GM18499 (cell line): ENCODE results near the gene TRIM40.

Experiments used
- ATAC-seq: cut with Tn5 transposase; IDR thresholded peaks from one replicate; pipeline ENCODE4 v1.9.1; 2021; ENCODE audit warnings: moderate number of reproducible peaks; ENCODE audit not compliant: insufficient read depth, unreplicated experiment

Gene TRIM40, protein sequence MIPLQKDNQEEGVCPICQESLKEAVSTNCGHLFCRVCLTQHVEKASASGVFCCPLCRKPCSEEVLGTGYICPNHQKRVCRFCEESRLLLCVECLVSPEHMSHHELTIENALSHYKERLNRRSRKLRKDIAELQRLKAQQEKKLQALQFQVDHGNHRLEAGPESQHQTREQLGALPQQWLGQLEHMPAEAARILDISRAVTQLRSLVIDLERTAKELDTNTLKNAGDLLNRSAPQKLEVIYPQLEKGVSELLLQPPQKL

DNA sequence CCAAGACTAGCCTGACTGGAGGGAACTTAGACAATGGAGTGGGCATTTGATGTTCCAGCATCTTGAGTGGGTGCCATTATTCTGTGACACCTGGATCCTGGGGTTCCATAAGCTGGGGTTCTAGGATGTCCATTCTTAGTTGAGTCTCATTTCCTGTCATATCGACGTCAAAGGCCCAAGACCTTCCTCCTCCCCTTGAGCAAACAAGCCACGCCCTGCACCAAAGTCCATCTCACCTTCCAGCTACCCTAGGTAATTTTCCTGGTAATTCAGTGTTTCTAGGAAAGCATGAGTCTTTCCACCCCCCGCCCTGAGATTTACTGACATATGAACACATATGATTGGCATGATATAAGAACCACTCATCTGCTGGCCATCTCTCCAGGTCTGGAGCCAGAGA lies at the start of gene TRIM40:
TRIM40 (plus strand) TSS at position 384 of the 400 bp plus-strand sequence. CDS start 897 bp downstream, outside the sequence.
- ATAC-seq = no peak

- ATAC-seq = no peak
These were observed 48.1 kb upstream of the TRIM40 start for GRCh38 chr6:30087876-30088275.

GRCh38 chr6:30091577-30092381 lies 44.2 kb upstream of the TRIM40 start:
- no peak for ATAC-seq

- ATAC-seq = no peak
These were observed 42.9 kb upstream of the TRIM40 start for GRCh38 chr6:30092852-30093543.

GRCh38 chr6:30093951-30094661 lies 41.8 kb upstream of the TRIM40 start:
- no peak for ATAC-seq

DNA sequence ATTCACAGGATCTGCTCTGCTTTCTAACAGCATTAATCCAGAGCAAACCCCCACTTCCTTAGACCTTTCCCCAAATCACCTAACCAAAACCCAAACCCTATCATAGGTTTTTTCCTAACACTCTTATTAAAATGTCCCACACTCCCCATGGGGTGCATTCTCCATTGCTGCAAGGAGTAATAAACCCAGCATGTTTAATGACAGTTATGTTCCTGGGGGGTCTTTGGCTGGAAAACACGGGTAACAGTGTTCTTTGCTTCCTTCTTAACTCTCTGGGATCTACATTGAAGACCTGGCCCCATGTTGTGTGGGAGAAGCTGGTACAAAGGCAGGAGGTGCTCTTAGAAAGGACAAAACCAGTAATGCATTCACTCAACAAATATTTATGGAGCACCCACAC lies 39.1 kb upstream of the TRIM40 start:
- no peak for ATAC-seq

DNA sequence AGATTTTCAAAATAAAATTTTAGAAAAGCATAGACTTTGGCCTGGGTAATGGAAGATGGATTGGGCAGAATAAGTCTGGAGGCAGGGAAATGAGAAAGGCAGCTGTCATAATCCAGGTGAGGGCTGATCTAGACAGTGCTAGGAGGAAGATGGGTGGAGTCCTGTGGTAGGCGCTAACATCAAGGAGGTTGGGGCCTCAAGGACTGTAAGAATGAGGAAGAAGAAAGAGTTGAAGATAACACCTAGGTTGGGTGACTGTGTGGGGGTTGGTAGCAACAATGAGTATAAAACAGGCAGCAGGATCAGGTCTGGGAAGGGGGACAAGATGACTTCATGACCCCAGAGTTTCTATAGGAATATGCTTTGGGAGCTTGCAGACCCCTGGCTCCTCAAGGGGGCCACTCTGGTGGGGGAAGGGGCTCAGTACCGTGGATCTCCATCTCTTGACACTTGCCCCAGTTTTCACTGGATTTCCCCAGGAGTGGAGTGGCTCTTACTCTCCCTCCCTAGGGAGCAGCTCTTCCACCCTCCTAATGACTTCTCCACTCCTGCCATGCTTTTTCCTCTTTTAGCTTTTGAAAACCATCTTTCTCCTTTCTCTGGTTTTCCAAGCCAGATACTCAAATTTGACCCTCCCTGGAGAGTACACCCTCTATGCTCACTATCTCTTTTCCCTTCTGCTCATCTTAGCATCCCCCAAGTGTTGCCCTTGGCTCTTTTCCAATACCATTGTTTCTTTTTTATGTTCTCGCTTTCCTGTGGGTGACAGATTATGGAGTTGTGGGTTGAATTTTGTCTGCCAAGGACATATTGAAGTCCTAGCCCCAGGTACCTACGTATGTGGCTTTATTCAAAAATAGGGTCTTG lies 37.8 kb upstream of the TRIM40 start:
- ATAC-seq = no peak

GRCh38 chr6:30100154-30100553 lies 35.8 kb upstream of the TRIM40 start:
- ATAC-seq = no peak

DNA sequence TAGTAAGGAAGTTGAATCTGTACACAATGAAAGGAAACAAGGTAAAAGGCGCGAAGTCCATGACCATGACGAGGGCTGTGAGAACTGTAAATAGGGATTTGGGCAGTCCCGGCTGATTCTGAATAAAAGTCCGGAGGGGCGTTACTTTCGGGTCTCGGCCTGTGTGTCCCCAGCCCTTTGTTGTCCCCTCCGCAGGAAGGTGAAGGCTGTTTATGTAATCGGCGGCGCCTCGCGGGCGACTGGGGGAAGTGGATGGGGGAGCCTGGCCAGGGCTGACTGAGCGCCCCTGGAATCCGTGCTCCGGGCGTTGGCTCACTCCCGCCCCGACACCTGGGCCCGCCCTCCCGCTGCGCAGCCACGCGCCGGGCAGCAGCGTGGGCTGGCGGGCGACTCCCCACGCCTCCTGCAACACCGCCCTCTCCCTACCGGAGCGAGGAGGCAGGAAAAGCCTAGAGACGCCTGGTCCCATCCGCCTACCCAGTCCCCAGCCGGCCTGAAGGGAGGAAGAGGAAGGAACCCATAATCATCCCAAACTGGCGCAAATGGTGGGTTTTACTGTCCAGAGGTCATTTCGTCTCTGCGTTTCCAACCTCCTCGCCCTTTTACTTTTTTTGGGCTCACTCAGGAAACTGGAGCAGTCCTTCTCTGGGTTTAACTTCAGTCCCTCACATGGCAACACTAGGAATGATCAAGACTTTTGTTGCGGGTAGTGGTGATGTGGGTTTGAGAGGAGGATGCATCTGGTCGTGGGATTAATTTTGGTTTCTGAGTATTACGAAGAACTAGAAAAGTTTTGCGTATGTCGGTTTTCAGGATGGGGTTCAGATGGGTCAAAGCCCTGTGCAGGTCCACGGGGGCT lies 35.1 kb upstream of the TRIM40 start:
- ATAC-seq = no peak

GRCh38 chr6:30101444-30102413 lies 34.2 kb upstream of the TRIM40 start:
- no peak for ATAC-seq

GRCh38 chr6:30102414-30102969 lies 33.4 kb upstream of the TRIM40 start:
- no peak for ATAC-seq

DNA sequence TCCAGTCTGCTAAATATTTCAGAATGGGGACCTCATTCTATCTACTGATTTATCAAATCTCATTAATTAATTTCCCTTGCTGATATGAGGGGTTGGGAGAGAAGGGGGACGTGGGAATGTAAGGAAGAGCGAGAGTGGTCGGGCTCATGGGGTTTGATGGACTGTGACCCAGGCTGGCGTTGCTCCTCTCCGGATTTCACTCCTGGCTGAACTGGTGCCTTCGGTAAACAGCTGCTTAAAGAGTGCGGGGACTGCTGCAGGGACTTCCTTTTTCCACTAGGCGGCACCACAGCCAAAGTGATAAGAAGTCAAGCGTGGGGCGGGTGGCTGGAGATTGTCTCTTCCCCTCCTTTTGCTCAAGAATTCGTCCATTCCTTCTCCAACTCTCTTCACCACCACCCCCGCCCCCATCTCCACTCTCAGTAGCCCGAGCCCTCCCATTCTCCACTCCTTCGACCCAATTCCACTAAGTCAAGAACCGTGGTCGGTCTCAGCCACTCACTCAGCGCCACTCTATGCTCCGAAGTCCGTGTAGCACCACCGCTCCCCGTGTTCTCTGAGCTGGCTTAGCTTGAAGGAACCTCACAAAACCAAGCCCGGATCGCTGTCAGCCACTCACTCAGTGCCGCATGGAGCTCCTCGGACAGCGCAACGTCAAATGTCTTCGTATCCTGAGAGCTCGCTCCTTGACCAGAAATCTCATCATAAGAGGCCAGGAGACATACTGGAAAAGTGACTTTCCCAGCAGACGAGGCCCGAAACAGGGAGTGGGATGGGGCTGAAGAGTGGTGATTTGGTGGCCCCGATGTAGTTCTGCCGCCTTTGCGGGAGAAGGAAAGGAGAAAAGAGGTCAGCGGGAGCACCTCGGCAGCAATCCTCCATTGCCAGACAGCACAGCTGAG lies 32.7 kb upstream of the TRIM40 start:
- no peak for ATAC-seq

DNA sequence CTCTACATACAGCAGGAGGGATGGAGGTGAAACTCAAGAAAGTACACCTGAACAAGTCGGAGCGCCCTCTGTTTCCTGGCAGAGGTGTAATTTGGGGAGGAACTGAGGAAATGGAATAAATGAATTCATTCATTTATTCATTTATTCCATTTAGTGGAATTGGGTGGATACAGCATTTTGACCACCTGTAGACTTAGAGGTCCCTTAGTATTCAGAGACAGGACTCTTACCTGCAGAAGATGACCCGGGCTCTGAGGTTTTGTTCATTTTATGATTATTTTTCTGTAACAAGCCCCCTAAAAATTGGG lies 32.1 kb upstream of the TRIM40 start:
- ATAC-seq = no peak

GRCh38 chr6:30104661-30105060 lies 31.3 kb upstream of the TRIM40 start:
- no peak for ATAC-seq

DNA sequence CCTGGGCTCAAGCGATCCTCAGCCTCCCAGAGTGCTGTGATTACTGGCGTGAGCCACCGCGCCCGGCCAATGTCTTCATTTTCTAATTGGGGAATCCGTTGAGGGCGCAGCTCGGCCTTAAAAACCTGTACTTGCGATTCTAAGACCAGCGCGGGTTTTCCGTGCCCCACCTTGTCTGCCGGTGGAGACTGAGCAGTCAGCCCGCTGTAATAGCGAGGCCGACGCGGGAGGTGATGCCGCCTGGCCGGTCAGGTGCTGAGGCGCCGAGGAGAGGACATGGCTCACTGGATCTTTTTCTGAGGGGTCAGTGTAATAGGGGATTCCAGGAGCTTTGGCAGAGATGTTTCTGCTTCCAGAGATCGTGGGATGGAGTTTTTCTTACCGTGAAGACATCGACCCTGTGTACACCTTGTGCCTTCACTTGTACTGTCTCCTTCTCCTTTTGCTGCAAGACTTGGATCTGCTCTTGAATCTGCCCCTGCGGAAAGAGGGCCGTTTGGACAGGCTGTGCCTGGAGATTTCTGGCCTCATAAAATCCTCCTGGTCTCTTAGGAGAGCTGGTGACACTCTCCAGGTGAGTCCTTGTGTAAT lies 24.6 kb upstream of the TRIM40 start:
- no peak for ATAC-seq

DNA sequence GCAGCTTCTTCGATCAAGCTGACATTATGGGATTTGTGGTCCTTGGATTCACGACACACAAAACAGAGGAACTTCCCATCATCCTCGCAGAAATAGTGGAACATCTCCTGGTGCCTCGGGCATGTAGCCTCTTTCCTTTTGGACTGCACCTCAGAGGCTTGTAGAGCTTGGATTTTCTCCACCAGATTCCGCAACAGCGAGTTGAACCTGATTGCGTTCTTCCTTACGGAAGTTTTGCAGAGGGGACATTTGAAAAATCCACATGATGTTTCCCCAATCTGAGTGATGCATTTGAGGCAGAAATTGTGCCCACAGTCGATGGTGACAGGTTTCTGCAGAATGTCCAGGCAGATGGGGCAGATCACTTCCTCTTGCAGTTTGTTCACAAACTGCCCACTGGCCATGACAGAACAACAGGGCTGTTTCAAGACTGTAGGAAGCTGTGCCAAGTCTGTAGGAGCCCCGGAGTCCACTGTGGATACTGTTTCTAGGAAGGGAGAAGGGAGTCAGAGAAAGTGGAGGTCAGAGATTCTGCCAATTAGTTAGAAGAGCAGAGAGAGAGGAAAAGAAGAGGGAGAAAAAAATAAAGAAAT lies 23.4 kb upstream of the TRIM40 start:
- no peak for ATAC-seq
